H1 (cell line): ENCODE measurements around the gene TCERG1. TPM values are rescaled to one million over a fixed set of nuclear protein-coding genes. Genes with fewer than 3 reads are reported as not detected.
A peak's percentile ranks its signal among the peaks of the same experiment; 100 is the strongest.

Source experiments
- CTCF ChIA-PET: fragments of 300-600 bp; sonication (Branson Sonifier 250); formaldehyde crosslinking; loops from one replicate; lab custom pipeline; 2021; ENCODE audit not compliant: partially characterized antibody; lab: Charles Lee
- POLR2A ChIA-PET: fragments of 300-600 bp; sonication (Branson Sonifier 250); formaldehyde crosslinking; loops from one replicate; lab custom pipeline; 2021; ENCODE audit warnings: inconsistent platforms; ENCODE audit not compliant: partially characterized antibody; lab: Charles Lee
- DNase-seq, 2 experiments: peaks; one replicate each; pipeline versions ENCODE4 v3.0.0 to v3.0.0-alpha.2; 2010 to 2022; ENCODE audit warnings: low spot score in 2 of 2, low read depth in 1 of 2, mixed read lengths in 1 of 2
- FAIRE-seq: peaks from 2 replicates; lab custom pipeline; 2011; peaks lifted over from hg19 to GRCh38; lab: Jason Lieb, UNC
- H2AFZ ChIP-seq: 2 replicates; pipeline ENCODE4 v1.8.1; 2012; ENCODE audit warnings: low read length, inconsistent platforms
- H2AK5ac ChIP-seq: 2 replicates; pipeline ENCODE4 v1.6.1; 2013; ENCODE audit warnings: low read depth, low read length
- H2BK120ac ChIP-seq: replicated peaks from 2 replicates; pipeline ENCODE3; 2013; ENCODE audit warnings: low read depth, low read length, inconsistent platforms
- H2BK12ac ChIP-seq: 2 replicates; pipeline ENCODE4 v1.6.1; 2013; ENCODE audit warnings: low read depth, low read length
- H2BK15ac ChIP-seq: 2 replicates; pipeline ENCODE4 v1.6.1; 2013; ENCODE audit warnings: low read length
- H2BK20ac ChIP-seq: 2 replicates; pipeline ENCODE4 v1.6.1; 2013; ENCODE audit warnings: low read length
- H2BK5ac ChIP-seq: 2 replicates; pipeline ENCODE4 v1.6.1; 2013; ENCODE audit warnings: low read depth, low read length
- H3K14ac ChIP-seq: 2 replicates; pipeline ENCODE4 v1.6.1; 2013; ENCODE audit warnings: inconsistent platforms; ENCODE audit not compliant: insufficient read length
- H3K18ac ChIP-seq: 2 replicates; pipeline ENCODE4 v1.6.1; 2013; ENCODE audit warnings: low read length; ENCODE audit errors: extremely low read depth
- H3K23ac ChIP-seq: 2 replicates; pipeline ENCODE4 v1.6.1; 2013; ENCODE audit warnings: inconsistent platforms; ENCODE audit not compliant: insufficient read length
- H3K23me2 ChIP-seq: 2 replicates; pipeline ENCODE4 v1.6.1; 2013; ENCODE audit warnings: low read depth, low read length
- H3K27ac ChIP-seq: 2 replicates; pipeline ENCODE4 v1.6.1; 2011; ENCODE audit warnings: low read depth, low read length, inconsistent platforms
- H3K27me3 ChIP-seq, 4 experiments: replicated peaks in 1 of 4; 1 replicate in 1 of 4; 2 replicates in 3 of 4; pipeline versions ENCODE4 v1.6.1 to v1.8.1; 2011 to 2013; ENCODE audit warnings: low read length in 3 of 4, mild to moderate bottlenecking in 3 of 4, inconsistent platforms in 2 of 4, mixed read lengths in 2 of 4, moderate library complexity in 1 of 4; ENCODE audit not compliant: control insufficient read depth in 3 of 4, insufficient read depth in 3 of 4; ENCODE audit errors: extremely low read depth in 1 of 4
- H3K36me3 ChIP-seq, 4 experiments: 2 replicates each; pipeline versions ENCODE4 v1.6.1 to v1.8.1; 2011 to 2013; ENCODE audit warnings: mild to moderate bottlenecking in 4 of 4, low read length in 3 of 4, moderate library complexity in 2 of 4, control low read depth in 1 of 4, inconsistent platforms in 1 of 4; ENCODE audit not compliant: insufficient read depth in 4 of 4, control insufficient read depth in 2 of 4
- H3K4ac ChIP-seq: replicated peaks from 2 replicates; pipeline ENCODE3; 2013; ENCODE audit warnings: low read length, low read depth, mixed read lengths, inconsistent platforms; ENCODE audit not compliant: insufficient read length
- H3K4me1 ChIP-seq, 4 experiments: replicated peaks in 1 of 4; 1 replicate in 1 of 4; 2 replicates in 3 of 4; pipeline versions ENCODE4 v1.6.1 to v1.8.1; 2011 to 2013; ENCODE audit warnings: low read length in 3 of 4, inconsistent platforms in 2 of 4, mixed read lengths in 1 of 4; ENCODE audit not compliant: insufficient read depth in 4 of 4, control insufficient read depth in 3 of 4
- H3K4me2 ChIP-seq, 2 experiments: 2 replicates each; pipeline versions ENCODE4 v1.6.1 to v1.8.1; 2011 to 2013; ENCODE audit warnings: low read depth in 2 of 2, low read length in 2 of 2, control low read depth in 1 of 2, inconsistent platforms in 1 of 2, mild to moderate bottlenecking in 1 of 2; ENCODE audit not compliant: insufficient read depth in 1 of 2
- H3K4me3 ChIP-seq, 4 experiments: fragments of 200-600, 300-600 bp in 1 of 4; sonication (generic), shearing (Covaris generic), sonication (Bioruptor Twin) in 1 of 4; 2 replicates each; pipeline versions ENCODE4 v1.5.1 to v1.8.1; 2011 to 2016; ENCODE audit warnings: low read length in 4 of 4, low read depth in 3 of 4, control low read depth in 2 of 4, inconsistent platforms in 2 of 4, mild to moderate bottlenecking in 2 of 4, mixed read lengths in 1 of 4, moderate library complexity in 1 of 4; ENCODE audit not compliant: insufficient read depth in 2 of 4; ENCODE audit errors: extremely low read depth in 1 of 4
- H3K56ac ChIP-seq: replicated peaks from 2 replicates; pipeline ENCODE3; 2013; ENCODE audit warnings: low read depth, mild to moderate bottlenecking, mixed read lengths, low read length, inconsistent platforms; ENCODE audit not compliant: insufficient read length
- H3K79me1 ChIP-seq: 2 replicates; pipeline ENCODE4 v1.6.1; 2013; ENCODE audit warnings: low read depth, low read length, control low read depth
- H3K79me2 ChIP-seq, 2 experiments: 2 replicates each; pipeline versions ENCODE4 v1.6.1 to v1.8.1; 2012 to 2013; ENCODE audit warnings: low read length in 2 of 2, mild to moderate bottlenecking in 2 of 2, inconsistent platforms in 1 of 2; ENCODE audit not compliant: insufficient read depth in 2 of 2, control insufficient read depth in 1 of 2
- H3K9ac ChIP-seq, 4 experiments: replicated peaks in 1 of 4; 1 replicate in 1 of 4; 2 replicates in 3 of 4; pipeline versions ENCODE4 v1.6.1 to v1.8.1; 2011 to 2013; ENCODE audit warnings: low read depth in 3 of 4, low read length in 3 of 4, control low read depth in 2 of 4, mild to moderate bottlenecking in 2 of 4, moderate library complexity in 2 of 4, inconsistent platforms in 1 of 4; ENCODE audit errors: extremely low read depth in 1 of 4
- H3K9me3 ChIP-seq, 2 experiments: 2 replicates each; pipeline versions ENCODE4 v1.6.1 to v1.8.1; 2012 to 2013; ENCODE audit warnings: mild to moderate bottlenecking in 2 of 2, moderate library complexity in 2 of 2, control low read depth in 1 of 2, inconsistent platforms in 1 of 2, low read depth in 1 of 2, low read length in 1 of 2, mixed read lengths in 1 of 2; ENCODE audit not compliant: insufficient read depth in 2 of 2
- H4K20me1 ChIP-seq, 2 experiments: replicated peaks in 1 of 2; 2 replicates each; pipeline versions ENCODE3 to v1.8.1; 2011 to 2013; ENCODE audit warnings: inconsistent platforms in 2 of 2, low read length in 2 of 2, mild to moderate bottlenecking in 1 of 2; ENCODE audit not compliant: insufficient read depth in 2 of 2, control insufficient read depth in 1 of 2
- H4K5ac ChIP-seq: 2 replicates; pipeline ENCODE4 v1.6.1; 2013; ENCODE audit warnings: low read length, low read depth, mixed read lengths, inconsistent platforms; ENCODE audit not compliant: insufficient read length
- H4K8ac ChIP-seq: 2 replicates; pipeline ENCODE4 v1.8.0; 2013; ENCODE audit warnings: mild to moderate bottlenecking, moderate library complexity, low read length, inconsistent platforms; ENCODE audit not compliant: insufficient read depth; ENCODE audit errors: extremely low read depth
- H4K91ac ChIP-seq: replicated peaks from 2 replicates; pipeline ENCODE3; 2013; ENCODE audit warnings: low read length, mixed read lengths, inconsistent platforms; ENCODE audit not compliant: insufficient read length
- BRCA1 ChIP-seq: IDR thresholded peaks from 2 replicates; pipeline ENCODE4 v1.6.1; 2012; ENCODE audit warnings: low read depth, low read length, improper control_type of control experiment
- CHD2 ChIP-seq: IDR thresholded peaks from 2 replicates; pipeline ENCODE4 v1.6.1; 2012; ENCODE audit warnings: low read length, improper control_type of control experiment
- HDAC6 ChIP-seq: IDR thresholded peaks from one replicate; pipeline ENCODE4 v1.7.1; 2012; ENCODE audit warnings: low read depth, mild to moderate bottlenecking, inconsistent platforms, low read length, moderate library complexity
- POLR2A ChIP-seq, 2 experiments: IDR thresholded peaks; 1 replicate in 1 of 2; 2 replicates in 1 of 2; pipeline ENCODE4 v1.6.1; 2011; ENCODE audit warnings: low read depth in 2 of 2, low read length in 2 of 2, mild to moderate bottlenecking in 2 of 2; ENCODE audit errors: control extremely low read depth in 1 of 2
- SP2 ChIP-seq: IDR thresholded peaks from 2 replicates; pipeline ENCODE4 v1.6.1; 2012; ENCODE audit warnings: mild to moderate bottlenecking, low read length, inconsistent platforms
- SUZ12 ChIP-seq: fragments of 200-600 bp; sonication (generic); IDR thresholded peaks from 2 replicates; pipeline ENCODE4 v1.6.1; 2012; ENCODE audit warnings: mild to moderate bottlenecking, inconsistent platforms, low read length, moderate library complexity, mixed read lengths
- USF2 ChIP-seq: IDR thresholded peaks from 2 replicates; pipeline ENCODE4 v1.6.1; 2011; ENCODE audit warnings: low read length, improper control_type of control experiment
- ZNF274 ChIP-seq: IDR thresholded peaks from 2 replicates; pipeline ENCODE4 v1.7.0; 2012; ENCODE audit warnings: low read length, borderline replicate concordance; ENCODE audit errors: extremely low read depth
- WGBS, 2 experiments: shearing (Covaris generic) in 1 of 2; methylation state at CpG; one replicate each; pipeline versions ENCODE4 v1.1.6 to v1.1.7; 2013 to 2015; ENCODE audit warnings: low lambda C conversion rate in 2 of 2, mixed read lengths in 2 of 2, inconsistent platforms in 1 of 2, low coverage in 1 of 2, missing lambda C conversion rate in 1 of 2; ENCODE audit not compliant: insufficient replicate concordance in 2 of 2, insufficient coverage in 1 of 2, insufficient read length in 1 of 2; ENCODE audit errors: extremely low coverage in 1 of 2, missing lambda C conversion rate in 1 of 2; 5-methylcytosine and 5-hydroxymethylcytosine counted together
- polyA plus RNA-seq, 7 experiments: library from polyadenylated mRNA; depleted of rRNA in 3 of 7; stranded (reverse) in 5 of 7; unstranded in 2 of 7; fragments of >200 nt in 5 of 7; fragments of 200-250 nt in 2 of 7; gene quantifications; 1 replicate in 5 of 7; 2 replicates in 1 of 7; 4 replicates in 1 of 7; pipeline versions ENCODE4 v1.2.1 to v1.2.3, GENCODE V29; 2011 to 2013; ENCODE audit warnings: missing spikeins in 2 of 7, mixed read lengths in 2 of 7
- total RNA-seq: library from RNA; stranded (reverse); fragmentation: NEBNext Ultra II Directional; extraction: Animal tissue kit (Norgen Biotek cat#: 25700); gene quantifications from 2 replicates; pipeline ENCODE4 v1.2.1, GENCODE V29; 2021
- TF ChIP-seq, protein P1 (sequence below): IDR thresholded peaks from 2 replicates; pipeline ENCODE4 v1.6.1; 2012; ENCODE audit warnings: inconsistent platforms

TCERG1 gene
- total and polyA plus RNA-seq, 2 of the 8 experiments (the other 6 are each of a cell fraction or from before 2014, with no cell fraction given): 105 to 122 TPM

GRCh38 chr5:146409054-146409671 is 38.0 kb upstream of the TCERG1 start:
- Histone ChIP-seq H3K79me2 (no peaks in the 10 kb centered on the region), H2AK5ac (no peak overlapping the region), H2BK12ac (no peak overlapping the region), H3K79me1 (no peaks in the 10 kb centered on the region), H4K5ac (no peak overlapping the region), H3K4me2 (no peak overlapping the region; a peak in 1 of 4 replicates), H3K9me3 (no peaks in the 10 kb centered on the region), H3K4me3 (no peak overlapping the region), H4K8ac (no peak overlapping the region), H3K23ac (no peak overlapping the region), H3K4ac (no peak overlapping the region), H2BK15ac (no peak overlapping the region), H4K20me1 (no peaks in the 10 kb centered on the region), H2BK5ac (no peak overlapping the region), H3K56ac (no peak overlapping the region), H3K23me2 (no peaks in the 10 kb centered on the region), H2BK20ac (no peak overlapping the region), H3K27ac (no peak overlapping the region), H3K14ac (no peak overlapping the region), H2AFZ (peak overlapping the region; percentile 52; the same call in 1 of the 2 replicates), H3K9ac (no peak overlapping the region), H3K18ac (no peak overlapping the region), H4K91ac (no peak overlapping the region), H2BK120ac (no peak overlapping the region), H3K4me1 (no peaks in the 10 kb centered on the region; a peak in 2 of 7 replicates), H3K36me3 (no peaks in the 10 kb centered on the region), H3K27me3 (no peaks in the 10 kb centered on the region)
- no peak for DNase-seq
- POLR2A ChIA-PET: no interaction called here
- WGBS, 2 experiments: 73% methylated on average over 11 of the region's 11 CpGs; no CpG with 5 or more reads in 1 of the 2 experiments
- CTCF ChIA-PET: interaction anchor here (0.9 to 4.3 kb wide), 7 partner anchors 9 to 118 kb away, joined by 3 to 29 read pairs (median 4); no protein-coding TSS in a partner anchor
- FAIRE-seq: no peak
- TF ChIP-seq, protein P1, sequence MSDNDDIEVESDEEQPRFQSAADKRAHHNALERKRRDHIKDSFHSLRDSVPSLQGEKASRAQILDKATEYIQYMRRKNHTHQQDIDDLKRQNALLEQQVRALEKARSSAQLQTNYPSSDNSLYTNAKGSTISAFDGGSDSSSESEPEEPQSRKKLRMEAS: no peak
- no peak for TF ChIP-seq POLR2A (IDR thresholded peaks at IDR 0.05; ENCODE audit: control extremely low read depth in 1 of 2, low read depth in 2 of 2, low read length in 2 of 2)
- no peak for TF ChIP-seq ZNF274
- TF ChIP-seq CHD2: no peak
- TF ChIP-seq BRCA1: no peak
- TF ChIP-seq SUZ12: no peak
- TF ChIP-seq USF2: no peak
- TF ChIP-seq SP2: no peak
- TF ChIP-seq HDAC6: no peak
